Muscle of arm (tissue), 12 donors: ENCODE results near the gene MAPKBP1. TPM values are rescaled to one million over a fixed set of nuclear protein-coding genes. Genes with fewer than 3 reads are reported as not detected.

Source experiments
- DNase-seq: peaks from one replicate; pipeline ENCODE4 v3.0.0-alpha.2; 2013
- polyA plus RNA-seq, 12 donors: library from polyadenylated mRNA; unstranded; fragments of 120-200 nt; gene quantifications; one replicate each; pipeline ENCODE4 v1.2.1, GENCODE V29; 2013; ENCODE audit not compliant: insufficient read length in 12 of 12

The MAPKBP1 gene
- polyA plus RNA-seq, 12 donors = 5.8 to 28.6 (median 10.0) TPM; not detected in 1

GRCh38 chr15:41848631-41849030 lies 74.3 kb downstream of the MAPKBP1 start:
- DNase-seq = no peak

DNA sequence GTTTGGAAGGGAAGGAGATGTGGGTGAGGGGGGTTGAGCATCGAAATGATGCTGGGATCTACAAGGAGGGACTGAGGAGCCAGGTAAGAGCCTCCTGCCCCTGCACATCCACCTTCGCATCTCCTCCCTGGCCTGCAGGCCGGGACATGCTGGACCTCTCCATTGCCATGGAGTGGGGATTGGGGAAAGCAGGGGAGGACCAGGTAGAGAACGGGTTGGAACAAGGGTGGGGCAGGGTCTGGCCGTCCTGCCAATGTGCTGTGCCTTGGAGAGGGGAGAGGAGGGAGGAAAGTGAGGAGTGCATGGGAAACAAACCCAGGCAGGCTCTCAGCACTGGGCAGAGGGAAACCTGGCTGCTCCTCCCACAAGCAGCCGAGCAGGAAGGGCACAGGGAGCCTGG lies 74.9 kb downstream of the MAPKBP1 start:
- no peak for DNase-seq

DNA sequence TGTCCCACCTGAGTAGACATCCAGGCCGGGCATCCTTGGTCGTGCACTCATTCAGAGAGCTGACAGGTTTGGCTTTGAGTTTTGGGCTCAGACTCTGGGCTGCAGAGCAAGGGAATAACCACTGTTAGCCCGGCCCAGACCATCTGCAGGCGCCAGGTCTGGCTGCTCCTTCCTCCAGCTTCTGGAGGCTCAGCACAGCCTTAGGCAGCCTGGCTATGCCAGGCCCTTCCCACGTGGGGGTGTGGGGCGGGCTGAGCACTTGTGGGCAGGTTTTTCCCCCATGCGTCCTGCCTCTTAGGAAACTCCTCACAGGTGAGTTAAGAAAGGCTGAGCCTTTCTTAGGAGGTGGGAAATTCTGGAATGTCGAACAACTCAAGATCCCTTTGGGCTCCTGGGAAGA lies 75.6 kb downstream of the MAPKBP1 start:
- DNase-seq = no peak

GRCh38 chr15:41850482-41851166 lies 76.3 kb downstream of the MAPKBP1 start:
- no peak for DNase-seq

GRCh38 chr15:41851167-41851523 lies 76.9 kb downstream of the MAPKBP1 start:
- DNase-seq = no peak

- DNase-seq = no peak
These were observed 77.6 kb downstream of the MAPKBP1 start for GRCh38 chr15:41851755-41852370.

DNA sequence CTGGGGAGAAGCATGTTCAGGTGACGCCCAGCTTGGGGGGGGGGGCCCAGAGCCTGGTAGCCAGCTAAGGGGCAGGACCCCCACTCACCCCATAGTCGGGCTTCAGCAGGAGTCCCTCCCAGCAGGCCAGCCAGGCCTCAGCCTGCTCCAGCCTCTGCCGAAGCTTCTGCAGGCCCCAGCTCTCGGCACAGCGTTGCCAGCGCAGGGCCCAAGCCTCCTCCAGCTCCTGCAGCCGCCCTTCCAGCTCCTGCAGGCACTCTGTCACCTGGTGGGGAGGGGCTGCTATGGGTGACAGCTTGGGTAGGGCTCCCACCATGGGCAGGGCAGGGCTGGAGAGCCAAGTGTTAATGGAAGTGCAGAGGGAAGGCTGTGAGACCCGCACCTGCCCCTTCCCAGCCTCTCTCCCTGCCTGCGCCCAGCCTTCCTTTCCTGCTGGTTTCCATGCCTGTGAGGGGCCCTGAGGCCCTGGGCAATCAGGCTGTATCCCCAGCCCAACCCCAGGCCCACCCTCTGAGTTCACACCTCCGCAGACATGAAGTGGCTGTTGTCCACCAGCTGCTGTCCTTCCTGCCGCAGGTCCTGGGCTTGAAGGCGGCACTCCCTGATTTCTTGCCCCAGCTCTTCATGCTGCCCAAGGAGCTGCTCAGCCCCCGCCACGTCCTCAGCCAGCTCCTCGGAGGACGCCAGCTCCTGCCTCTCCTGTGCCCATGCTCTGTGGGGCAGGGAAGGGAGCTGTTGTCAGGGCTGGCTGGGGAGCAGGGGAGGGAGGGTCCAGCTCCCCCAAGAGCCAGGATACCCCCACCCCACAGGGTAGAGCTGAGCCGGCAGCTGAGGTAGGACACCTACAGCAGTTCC lies 78.7 kb downstream of the MAPKBP1 start:
- no peak for DNase-seq

DNA sequence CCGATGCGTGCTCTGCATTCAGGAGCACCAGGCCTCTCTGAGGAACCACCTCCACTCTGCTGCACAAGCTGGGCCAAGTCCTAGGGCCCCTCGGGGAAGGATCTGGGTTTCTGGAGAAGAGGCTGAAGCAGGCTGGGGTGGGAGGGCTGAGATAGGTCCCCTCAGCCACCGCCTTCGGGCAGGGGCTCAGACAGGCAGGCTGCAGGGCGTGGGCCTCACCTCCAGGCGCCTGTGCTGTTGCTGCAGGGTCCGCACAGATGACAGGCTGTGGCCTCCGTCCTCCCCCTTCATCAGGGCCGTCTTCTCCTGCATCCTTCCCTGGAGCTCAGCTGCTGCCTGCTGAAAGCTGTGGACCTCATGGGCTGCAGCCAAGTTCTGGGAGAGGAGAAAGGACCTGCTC lies 79.5 kb downstream of the MAPKBP1 start:
- DNase-seq = peak; percentile 18

DNA sequence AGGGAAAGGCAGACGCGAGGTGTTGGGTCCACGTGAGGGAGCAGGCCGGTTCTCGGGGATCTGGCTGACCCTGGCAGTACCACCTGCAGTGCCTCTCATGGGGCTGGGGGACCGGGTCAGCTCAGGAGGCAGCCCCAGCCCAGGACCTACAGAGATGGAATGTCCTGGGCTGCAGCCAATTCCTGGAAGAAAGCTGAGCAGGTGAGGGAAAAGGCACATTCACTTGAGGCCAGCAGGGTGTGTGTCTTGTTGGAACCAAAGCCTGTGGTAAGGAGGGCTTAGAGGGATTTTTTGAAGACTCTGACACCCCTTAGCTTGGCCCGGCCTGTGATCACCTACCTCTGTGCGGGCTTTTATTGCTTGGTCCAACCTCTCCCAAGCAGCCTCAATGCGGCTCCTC lies 80.2 kb downstream of the MAPKBP1 start:
- no peak for DNase-seq

DNA sequence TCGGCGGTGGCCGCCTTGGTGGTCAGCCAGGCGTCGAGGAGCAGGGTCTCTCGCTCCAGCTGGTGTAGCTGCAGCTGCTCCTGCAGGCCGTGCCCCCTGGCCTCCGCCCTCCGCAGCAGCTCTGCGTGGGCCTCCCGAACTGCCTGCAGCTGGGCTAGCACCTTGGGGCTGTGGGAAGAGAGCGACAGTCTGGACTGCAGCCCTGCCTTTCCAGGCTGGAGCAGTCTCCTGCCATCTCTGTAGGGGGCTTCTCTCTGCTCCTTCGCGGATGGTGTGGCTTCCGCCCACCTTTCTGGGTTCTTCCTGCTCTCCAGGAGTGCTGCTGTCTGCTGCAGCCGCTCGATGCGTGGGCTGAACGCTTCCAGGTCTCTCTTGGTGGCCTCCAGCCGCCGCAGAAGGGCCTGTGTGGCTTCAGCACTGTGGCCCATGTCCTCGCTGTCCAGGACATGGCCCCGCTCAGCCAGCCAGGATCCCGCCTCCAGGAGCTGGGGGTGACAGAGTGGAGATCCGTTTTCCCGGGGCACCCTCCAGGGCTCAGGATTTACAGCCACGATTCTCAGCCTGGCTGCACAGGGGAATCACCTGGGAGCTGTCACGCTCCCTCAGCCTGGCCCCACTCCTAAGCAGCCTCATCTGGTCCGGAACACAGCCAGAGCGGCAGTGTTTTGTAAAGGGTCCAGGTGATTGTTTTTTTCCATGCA lies 81.1 kb downstream of the MAPKBP1 start:
- peak; percentile 58 for DNase-seq

DNA sequence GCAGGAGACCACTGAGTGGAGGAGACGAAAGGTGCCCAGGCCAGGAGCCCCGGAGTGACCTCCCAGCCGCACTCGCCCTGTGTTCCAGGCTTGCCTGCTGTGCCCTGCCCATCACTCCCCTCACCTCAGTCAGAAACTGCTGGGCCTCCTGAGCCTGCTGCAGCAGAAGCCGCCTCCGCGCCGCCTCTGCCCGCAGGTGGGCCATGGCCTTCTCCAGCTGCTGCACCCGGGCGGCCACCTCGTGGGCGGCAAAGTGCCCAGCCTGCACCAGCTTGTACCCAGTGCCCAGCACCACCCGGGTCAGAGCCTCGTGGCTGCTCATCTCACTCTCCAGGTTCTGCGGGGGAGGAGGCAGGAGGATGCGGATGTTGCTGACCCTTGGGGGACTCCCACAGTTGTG lies 82.0 kb downstream of the MAPKBP1 start:
- DNase-seq = no peak

DNA sequence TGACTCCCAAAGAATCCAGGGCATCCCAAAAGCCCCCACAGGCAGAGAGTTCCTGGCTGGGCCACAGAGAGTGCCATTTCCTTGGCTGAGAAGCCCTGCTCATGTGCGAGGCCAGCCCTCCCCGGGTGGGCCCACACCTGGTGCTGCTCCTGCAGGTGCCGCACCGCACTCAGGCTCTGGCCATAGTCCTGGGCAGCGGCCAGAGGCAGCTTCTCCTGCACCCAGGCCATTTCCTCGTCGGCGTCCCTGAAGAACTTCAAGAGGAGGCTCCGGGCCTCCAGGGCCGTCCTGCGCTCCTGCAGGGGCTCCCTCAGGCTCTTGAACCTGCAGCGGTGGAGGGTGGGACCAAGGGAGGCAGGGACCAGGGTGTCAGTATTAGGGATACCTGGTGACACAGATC lies 82.4 kb downstream of the MAPKBP1 start:
- no peak for DNase-seq

- no peak for DNase-seq
These were observed 83.0 kb downstream of the MAPKBP1 start for GRCh38 chr15:41857316-41857715.

DNA sequence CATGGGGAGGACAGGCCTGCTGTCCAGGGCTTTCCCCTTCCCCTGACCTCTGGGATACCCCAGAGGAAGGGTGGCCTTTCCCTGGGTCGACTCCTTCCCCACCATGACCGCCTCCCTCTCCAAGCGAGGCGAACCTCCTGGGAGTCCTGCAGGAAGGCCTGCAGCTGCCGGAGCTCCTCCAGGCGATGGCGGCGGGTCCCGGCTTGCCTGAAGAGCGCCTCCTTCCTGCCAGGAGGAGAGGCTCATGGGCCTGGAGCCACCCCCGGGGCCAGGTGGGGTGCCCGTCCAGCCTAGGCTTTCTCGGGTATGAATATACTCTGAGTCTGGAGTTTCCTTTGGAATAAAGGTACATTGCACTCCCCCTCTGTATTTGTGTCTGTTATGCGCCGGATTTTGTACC lies 84.5 kb downstream of the MAPKBP1 start:
- DNase-seq = no peak

GRCh38 chr15:41860049-41860828 lies 86.0 kb downstream of the MAPKBP1 start:
- DNase-seq = no peak

DNA sequence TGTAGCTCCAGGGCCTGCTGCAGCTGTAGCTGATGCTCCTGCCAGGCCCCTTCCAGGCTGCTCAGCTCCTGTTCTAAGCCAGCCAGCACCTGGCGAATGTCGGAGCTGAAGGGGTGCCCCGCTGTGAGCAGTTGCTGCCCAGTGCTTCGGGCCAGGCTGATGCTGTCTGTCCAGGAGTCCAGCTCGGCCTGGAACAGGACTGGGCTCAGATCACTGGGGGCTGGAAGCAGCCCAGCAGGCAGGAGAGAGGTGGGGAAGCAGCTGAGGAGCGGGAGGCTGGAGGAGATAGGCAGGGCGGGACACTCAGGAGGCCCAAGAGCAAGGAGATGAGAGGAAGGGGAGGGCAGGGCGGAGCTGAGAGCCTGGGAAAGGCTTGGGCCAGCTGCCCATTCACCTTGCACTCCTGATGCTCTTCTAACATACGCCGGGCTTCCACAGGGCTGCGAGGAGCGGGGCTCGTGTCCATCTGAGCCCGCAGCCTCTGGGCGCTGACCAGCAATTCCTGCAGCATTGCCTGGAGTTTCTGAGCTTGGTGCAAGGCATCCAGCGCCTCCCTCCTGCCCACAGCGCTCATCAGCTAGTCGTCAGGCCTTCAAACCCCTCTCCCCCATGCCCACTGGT lies 87.6 kb downstream of the MAPKBP1 start:
- DNase-seq = no peak

- no peak for DNase-seq
These were observed 88.3 kb downstream of the MAPKBP1 start for GRCh38 chr15:41862515-41863116.

DNA sequence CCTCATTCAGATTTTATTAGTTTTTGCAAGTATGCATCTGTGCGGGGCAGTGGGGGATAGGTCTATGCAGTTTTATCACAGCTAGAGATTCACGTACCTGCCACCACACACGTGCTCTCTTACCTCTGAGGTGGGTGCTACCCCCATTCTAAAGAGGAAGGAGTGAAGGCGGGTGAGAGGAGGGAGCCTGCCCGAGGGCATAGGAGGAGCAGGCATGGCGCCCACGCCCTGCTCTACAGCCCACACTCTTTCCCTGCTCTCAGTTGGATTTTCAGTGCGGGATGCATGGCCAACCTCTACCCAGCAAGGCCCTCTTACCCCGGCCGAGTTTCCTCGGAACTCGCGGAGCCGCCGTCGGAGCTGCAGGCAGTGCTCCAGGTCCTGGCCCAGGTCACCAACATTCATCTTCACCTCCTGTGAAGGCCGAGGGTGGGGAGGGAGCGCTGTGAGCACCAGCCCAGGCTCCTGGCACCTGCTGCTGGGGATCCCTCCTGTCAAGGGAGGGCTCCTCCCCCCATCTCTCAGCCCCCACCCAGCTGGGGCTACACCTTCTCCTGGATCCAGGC lies 91.3 kb downstream of the MAPKBP1 start:
- DNase-seq = no peak

DNA sequence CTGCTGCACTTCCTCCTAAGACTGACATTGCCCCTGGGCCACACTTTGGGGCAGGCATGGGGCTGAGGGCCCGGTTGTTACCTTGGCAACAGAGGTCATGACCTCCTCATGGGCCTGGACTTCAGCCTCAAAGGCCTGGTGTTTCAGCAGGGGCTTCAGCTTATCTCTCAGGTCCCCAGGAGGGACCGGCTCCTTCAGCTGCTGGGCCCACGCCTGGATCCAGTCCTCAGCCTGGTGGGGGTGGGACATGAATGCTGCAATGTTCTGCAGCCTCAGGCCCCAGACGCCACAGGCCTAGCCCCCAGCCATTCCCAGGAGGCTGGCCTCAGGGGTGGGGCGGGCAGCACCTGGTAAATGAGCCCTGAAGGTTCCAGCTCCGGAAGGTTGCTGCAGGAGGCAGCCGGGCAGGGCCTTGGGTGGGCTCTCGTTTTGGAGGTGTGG lies 92.0 kb downstream of the MAPKBP1 start:
- no peak for DNase-seq
